ENCODE results near the gene GPR25. TPM values are rescaled to one million over a fixed set of nuclear protein-coding genes. Genes with fewer than 3 reads are reported as not detected.

The GPR25 gene
- total and polyA plus RNA-seq, 10 of the 15 experiments (the other 5 are each of a cell fraction or from before 2014, with no cell fraction given): not detected

GRCh38 chr1:200869753-200870391 lies 2.9 kb upstream of the GPR25 start:
- peak; percentile 85 for FAIRE-seq
- H3K4me3 ChIP-seq: peak overlapping the region; percentile 55; the same call in 1 of the 2 replicates
- no peaks in the 10 kb centered on the region for H3K79me2 ChIP-seq (ENCODE audit: control insufficient read depth, insufficient read depth, low read length)
- no peaks in the 10 kb centered on the region for H4K20me1 ChIP-seq (ENCODE audit: control insufficient read depth, insufficient read depth)
- no peaks in the 10 kb centered on the region for H3K27me3 ChIP-seq (replicated peaks in 1 of 2; ENCODE audit: control insufficient read depth in 2 of 2, insufficient read depth in 2 of 2, low read length in 1 of 2)
- WGBS (ENCODE audit: insufficient coverage, insufficient replicate concordance, low lambda C conversion rate, missing lambda C conversion rate): under 1% methylated on average over 9 of the region's 9 CpGs
- CTCF ChIA-PET: interaction anchor here (1.0 to 2.1 kb wide), 7 partner anchors 9 to 248 kb away, joined by 3 to 23 read pairs (median 5); no protein-coding TSS in a partner anchor
- H3K9ac ChIP-seq (ENCODE audit: control insufficient read depth, insufficient read depth, low read length): peak overlapping the region; percentile 67
- H3K4me1 ChIP-seq (ENCODE audit: control insufficient read depth, insufficient read depth, low read length): peaks cover 52% of the 10 kb centered on the region
- H3K4me2 ChIP-seq (ENCODE audit: control insufficient read depth, insufficient read depth): peak overlapping the region; percentile 86
- no peaks in the 10 kb centered on the region for H3K9me3 ChIP-seq (replicated peaks; ENCODE audit: control insufficient read depth, insufficient read depth, low read length)
- intact Hi-C loops (cut with micrococcal nuclease; ENCODE audit: unreplicated experiment): loop anchor here (5.0 kb wide), 1 partner anchor 37 kb away; no protein-coding TSS in a partner anchor
- peak overlapping the region; percentile 68 for H3K27ac ChIP-seq (ENCODE audit: control insufficient read depth, insufficient read depth)
- SMC1A ChIA-PET (ENCODE audit: uncharacterized antibody, unreplicated experiment): interaction anchor here (0.7 to 16.6 kb wide), 13 partner anchors 9 to 248 kb away, joined by 3 to 208 read pairs (median 5); no protein-coding TSS in a partner anchor
- peak; percentile 77 for ATAC-seq
- in situ Hi-C loops (cut with MboI): no loop called here
- peak overlapping the region; percentile 55 for H2AFZ ChIP-seq (ENCODE audit: control insufficient read depth, low read depth, low read length)
- peak; percentile 82 for DNase-seq (ENCODE audit: low read depth, low spot score)
- H3K36me3 ChIP-seq (ENCODE audit: control insufficient read depth in 2 of 2, insufficient read depth in 2 of 2, low read length in 1 of 2): no peaks in the 10 kb centered on the region
- RAD21 ChIA-PET (ENCODE audit: unreplicated experiment): interaction anchor here (0.6 to 3.5 kb wide), 13 partner anchors 9 to 248 kb away, joined by 3 to 40 read pairs (median 7); no protein-coding TSS in a partner anchor
- BruUV-seq (replicated peaks): TSS peak; percentile 91
- POLR2A ChIA-PET: interaction anchor here (0.7 to 2.2 kb wide), 5 partner anchors 10 to 36 kb away, joined by 3 to 22 read pairs (median 5); partner anchors contain the start of gene INAVA
- TF ChIP-seq PML (IDR thresholded peaks at IDR 0.05; ENCODE audit: low read length): no peak
- peak; percentile 30; the same call in 1 of the 2 replicates for TF ChIP-seq BACH1 (IDR thresholded peaks at IDR 0.05; ENCODE audit: borderline replicate concordance)
- 0 out of 2 replicates have a peak, but pooled peaks have one; percentile 38 for TF ChIP-seq PAX5 (IDR thresholded peaks at IDR 0.05; ENCODE audit: borderline replicate concordance, low read depth, low read length)
- TF ChIP-seq HCFC1 (IDR thresholded peaks at IDR 0.05; ENCODE audit: low read length): no peak
- TF ChIP-seq KAT2A (conservative IDR thresholded peaks at IDR 0.05; ENCODE audit: control insufficient read depth, low read depth, low read length): no peak
- TF ChIP-seq SIN3A (IDR thresholded peaks at IDR 0.05; ENCODE audit: low read depth, low read length): no peak
- no peak for TF ChIP-seq NR2C2 (IDR thresholded peaks at IDR 0.05; ENCODE audit: borderline replicate concordance, control insufficient read depth, insufficient read length, low read depth)
- TF ChIP-seq MEF2A (IDR thresholded peaks at IDR 0.05; ENCODE audit: insufficient read depth, low read depth, low read length): 0 out of 2 replicates have a peak, but pooled peaks have one; percentile 58
- TF ChIP-seq ZBTB11 (CRISPR knock-in tag; IDR thresholded peaks at IDR 0.05): no peak
- TF ChIP-seq RELA (IDR thresholded peaks at IDR 0.05; ENCODE audit: borderline replicate concordance, partially characterized antibody): no peak
- no peak for TF ChIP-seq RAD51 (IDR thresholded peaks at IDR 0.05)
- no peak for TF ChIP-seq MYC (IDR thresholded peaks at IDR 0.05; ENCODE audit: insufficient read depth, insufficient read length, insufficient replicate concordance, low read length, severe bottlenecking)
- TF ChIP-seq CEBPZ (IDR thresholded peaks at IDR 0.05; ENCODE audit: low read depth, low read length): no peak
- TF ChIP-seq POLR2AphosphoS5 (IDR thresholded peaks at IDR 0.05; ENCODE audit: low read length): 0 out of 2 replicates have a peak, but pooled peaks have one; percentile 57
- no peak for TF ChIP-seq USF2 (IDR thresholded peaks at IDR 0.05; ENCODE audit: borderline replicate concordance, low read depth, low read length)
- no peak for TF ChIP-seq ESRRA (IDR thresholded peaks at IDR 0.05; ENCODE audit: low read length)
